NCI-H1436 (cell line): ENCODE data around the gene TMEM178A.
"Not testable (repeated sequence)": the region's sequence is repeated elsewhere in the genome, so short reads cannot be mapped to it uniquely, and the experiment has no call there.

Experiments
- DNase-seq: peaks from one replicate; lab custom pipeline; 2025; lab: John Stamatoyannopoulos, UW

Gene TMEM178A

GRCh38 chr2:39715822-39716221 is 50.1 kb downstream of the TMEM178A start:
- no peak for DNase-seq

DNA sequence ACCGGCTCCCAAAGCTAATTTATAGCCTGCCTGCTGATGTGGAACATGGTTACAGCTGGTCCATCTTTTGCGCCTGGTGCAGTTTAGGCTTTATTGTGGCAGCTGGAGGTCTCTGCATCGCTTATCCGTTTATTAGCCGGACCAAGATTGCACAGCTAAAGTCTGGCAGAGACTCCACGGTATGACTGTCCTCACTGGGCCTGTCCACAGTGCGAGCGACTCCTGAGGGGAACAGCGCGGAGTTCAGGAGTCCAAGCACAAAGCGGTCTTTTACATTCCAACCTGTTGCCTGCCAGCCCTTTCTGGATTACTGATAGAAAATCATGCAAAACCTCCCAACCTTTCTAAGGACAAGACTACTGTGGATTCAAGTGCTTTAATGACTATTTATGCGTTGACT is 51.4 kb downstream of the TMEM178A start:
- DNase-seq, result no peak

DNA sequence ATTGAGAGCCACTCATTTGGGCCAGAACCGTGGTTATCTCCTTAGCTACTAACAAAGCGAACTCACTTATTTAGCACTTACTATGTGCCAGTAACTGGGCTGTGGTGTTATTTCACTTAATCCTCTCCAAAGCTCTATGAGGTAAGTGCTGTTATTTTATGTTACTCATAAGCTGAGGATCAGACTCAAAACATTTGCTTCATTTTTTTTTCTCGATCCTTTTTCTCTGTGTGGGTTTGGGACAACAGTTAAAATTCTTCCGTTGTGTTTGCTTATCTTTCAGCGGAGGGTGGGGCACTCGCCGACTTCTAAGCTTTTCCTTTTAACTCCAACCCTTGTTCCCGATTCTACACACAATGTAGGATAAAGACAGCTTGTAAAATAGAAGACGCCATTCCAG is 52.8 kb downstream of the TMEM178A start:
- no peak for DNase-seq

- no peak for DNase-seq
Observed at GRCh38 chr2:39719317-39719716, 53.6 kb downstream of the TMEM178A start.

DNA sequence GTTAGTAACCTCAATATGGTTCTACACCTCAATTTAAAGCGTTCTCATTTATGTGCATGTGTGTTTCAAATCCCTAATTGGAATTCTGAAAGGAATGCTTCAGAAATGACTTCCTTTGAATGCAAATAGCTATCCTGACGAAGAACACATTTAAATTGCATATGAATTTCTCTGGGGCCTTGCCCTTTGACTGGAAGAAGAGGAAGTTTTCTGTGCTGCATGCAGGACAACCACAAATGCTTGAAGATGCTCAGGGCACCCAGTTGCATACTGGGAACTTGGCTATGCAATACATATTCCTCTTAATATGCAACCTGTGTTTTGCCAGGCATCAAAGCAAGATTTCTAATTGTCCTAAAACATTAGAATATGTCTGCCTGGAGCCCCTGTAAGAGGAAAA is 55.3 kb downstream of the TMEM178A start:
- no peak for DNase-seq

GRCh38 chr2:39723497-39723896 is 57.8 kb downstream of the TMEM178A start:
- DNase-seq, result no peak

- no peak for DNase-seq
Observed at GRCh38 chr2:39723946-39724827, 58.5 kb downstream of the TMEM178A start.

DNA sequence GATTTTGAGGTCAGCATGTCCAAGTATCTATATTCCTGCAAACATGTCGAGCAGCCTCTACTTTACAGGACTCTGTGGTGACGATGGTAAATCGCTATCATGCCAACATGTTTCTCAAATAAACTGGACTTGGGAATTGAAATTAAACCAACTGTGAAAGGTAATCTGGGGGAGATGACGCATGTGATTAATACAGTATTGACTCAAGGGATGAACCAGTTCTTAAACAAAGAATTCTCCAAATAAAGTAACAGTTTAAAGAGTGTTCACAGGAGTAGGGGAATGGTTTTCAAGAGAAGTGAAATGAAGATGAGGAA is 59.1 kb downstream of the TMEM178A start:
- no peak for DNase-seq

GRCh38 chr2:39725401-39725800 is 59.7 kb downstream of the TMEM178A start:
- DNase-seq, result no peak

DNA sequence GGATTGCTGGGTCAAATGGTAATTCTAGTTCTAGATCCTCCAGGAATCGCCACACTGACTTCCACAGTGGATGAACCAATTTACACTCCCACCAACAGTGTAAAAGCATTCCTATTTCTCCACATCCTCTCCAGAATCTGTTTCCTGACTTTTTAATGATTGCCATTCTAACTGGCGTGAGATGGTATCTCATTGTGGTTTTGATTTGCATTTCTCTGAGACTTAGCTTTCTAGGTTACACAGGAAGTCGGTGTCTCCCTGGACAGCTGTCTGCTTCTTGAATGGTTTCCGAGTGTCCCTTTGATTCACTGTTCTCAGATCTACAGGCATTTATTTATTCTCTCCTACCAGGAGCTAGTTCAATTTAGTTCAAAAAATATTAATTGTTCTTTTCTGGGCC is 62.4 kb downstream of the TMEM178A start:
- not testable (repeated sequence) for DNase-seq

GRCh38 chr2:39728941-39729351 is 63.2 kb downstream of the TMEM178A start:
- DNase-seq, result peak; percentile 36

DNA sequence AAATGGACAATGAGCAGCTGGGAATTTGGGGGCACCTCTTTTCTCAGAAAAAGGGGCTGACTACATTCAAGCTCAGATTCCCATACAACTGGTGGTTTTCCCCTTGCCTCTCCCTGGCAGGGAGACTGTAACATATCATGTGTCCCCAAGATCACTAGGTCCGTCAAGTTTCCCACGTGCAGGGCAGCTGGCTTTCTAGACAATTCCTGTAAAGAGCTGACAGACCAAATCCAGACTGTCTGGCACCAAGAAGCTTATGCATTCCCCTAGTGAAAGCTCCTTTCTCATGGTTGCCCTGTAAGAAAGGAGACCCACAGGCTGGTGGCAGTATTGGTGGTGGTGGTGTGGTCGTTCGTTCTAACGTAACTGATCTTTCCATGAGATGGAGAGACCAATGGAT is 64.6 kb downstream of the TMEM178A start:
- no peak for DNase-seq

DNA sequence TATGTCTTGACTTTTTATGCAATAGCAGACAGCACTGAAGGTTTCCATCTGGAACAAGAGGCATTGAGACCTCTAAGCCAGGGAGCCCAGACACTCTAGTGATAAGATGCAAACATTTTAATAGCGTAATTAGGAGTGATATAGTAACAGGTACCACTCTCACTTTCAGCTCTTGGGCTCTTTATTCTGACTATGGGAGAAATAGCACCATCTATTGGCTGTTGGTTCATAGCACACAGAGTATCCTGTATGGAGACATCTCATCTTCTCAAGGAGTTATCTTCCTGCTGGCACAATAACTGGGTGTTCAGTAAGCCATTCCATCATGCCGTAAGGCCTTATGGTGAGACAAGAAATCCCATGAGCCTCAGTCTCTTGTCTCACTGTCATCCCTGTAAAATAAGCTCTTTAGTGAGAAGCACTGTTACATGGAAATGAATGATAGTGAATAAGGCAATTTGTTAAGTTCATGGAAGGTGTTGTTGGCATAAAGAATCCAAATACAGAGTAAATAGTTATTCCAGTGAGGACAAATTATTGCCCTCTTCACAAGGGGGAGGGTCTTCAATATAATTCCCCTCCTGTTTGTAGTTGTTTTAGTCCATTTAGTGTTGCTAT is 65.1 kb downstream of the TMEM178A start:
- DNase-seq, result peak; percentile 20

- no peak for DNase-seq
Observed at GRCh38 chr2:39731546-39731945, 65.8 kb downstream of the TMEM178A start.

- DNase-seq, result no peak
Observed at GRCh38 chr2:39732482-39732881, 66.8 kb downstream of the TMEM178A start.

GRCh38 chr2:39733070-39733674 is 67.5 kb downstream of the TMEM178A start:
- no peak for DNase-seq

DNA sequence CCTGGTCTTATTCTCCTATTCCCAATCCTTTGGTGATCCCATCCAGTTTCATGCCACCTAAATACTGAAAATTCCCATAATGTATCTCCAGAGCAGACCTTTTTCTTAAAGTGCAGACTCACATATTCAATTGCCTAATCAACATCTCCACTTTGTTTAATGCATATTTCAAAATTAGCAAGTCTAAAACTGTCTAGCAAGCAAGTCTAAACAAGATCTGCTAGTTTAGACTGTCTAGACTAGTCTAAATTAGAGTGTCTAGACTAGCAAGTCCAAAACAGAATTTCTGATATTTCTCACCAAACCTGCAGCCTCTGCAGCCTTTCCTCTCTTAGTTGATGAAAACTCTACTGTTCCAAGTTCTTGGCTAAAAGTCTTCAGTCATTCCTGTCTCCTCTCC is 68.7 kb downstream of the TMEM178A start:
- no peak for DNase-seq

- no peak for DNase-seq
Observed at GRCh38 chr2:39735648-39736047, 69.9 kb downstream of the TMEM178A start.

DNA sequence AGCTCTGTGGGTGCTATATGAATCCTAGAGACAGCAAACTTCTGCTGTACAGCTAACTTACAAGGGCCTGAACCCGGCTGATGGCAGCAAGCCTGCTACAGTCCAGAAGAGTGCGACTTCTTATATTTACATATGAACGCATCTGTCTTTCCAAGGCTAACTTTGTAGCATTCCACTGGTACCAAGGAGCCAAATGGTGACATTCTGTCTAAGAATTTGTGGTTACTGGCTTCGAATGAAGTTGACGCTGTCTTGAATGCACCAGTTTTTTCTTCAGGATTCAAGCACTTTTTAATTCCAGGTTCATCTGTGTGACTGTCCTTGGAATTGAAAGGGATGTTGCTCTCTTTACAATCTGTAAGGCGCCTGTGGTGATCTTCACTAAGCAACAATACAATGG is 70.9 kb downstream of the TMEM178A start:
- DNase-seq, result no peak

DNA sequence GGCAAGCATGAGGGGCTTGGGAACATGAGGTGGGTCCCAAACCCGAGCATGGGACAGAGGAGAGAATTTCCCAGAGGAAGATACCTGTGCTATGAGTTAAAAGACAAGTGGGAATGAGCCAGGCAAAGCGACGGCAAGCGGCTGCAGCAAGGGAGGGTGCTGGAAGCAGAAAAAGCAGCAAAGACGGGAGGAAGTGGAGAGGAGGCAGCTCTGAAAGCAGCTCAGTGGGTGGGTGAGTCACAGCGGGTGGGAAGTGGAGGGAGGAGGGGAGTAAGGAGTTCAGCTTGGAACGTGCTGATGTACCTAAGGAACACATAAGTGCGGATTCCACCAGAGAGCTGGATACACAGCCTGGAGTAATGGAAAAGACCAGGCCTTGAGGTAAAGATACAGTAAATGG is 71.9 kb downstream of the TMEM178A start:
- DNase-seq, result no peak

DNA sequence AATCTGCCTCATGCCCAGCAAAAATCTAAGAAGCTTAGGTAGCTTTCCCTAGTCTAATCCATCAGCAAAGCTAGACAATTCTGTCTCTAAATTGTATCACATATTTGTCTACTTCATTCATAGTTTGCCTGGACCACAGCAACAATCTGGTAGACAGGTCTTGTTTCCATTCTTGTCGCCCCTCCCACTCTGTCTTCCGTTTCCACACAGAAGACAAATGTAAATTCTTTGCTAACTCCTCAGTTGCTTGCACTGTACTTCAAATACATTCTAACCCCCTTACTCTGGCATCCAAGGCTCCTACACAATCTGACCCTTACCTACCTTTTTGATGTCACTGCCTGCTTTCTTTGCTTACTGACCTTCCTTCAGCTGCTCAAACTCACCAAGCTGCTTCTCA is 73.2 kb downstream of the TMEM178A start:
- DNase-seq, result no peak

DNA sequence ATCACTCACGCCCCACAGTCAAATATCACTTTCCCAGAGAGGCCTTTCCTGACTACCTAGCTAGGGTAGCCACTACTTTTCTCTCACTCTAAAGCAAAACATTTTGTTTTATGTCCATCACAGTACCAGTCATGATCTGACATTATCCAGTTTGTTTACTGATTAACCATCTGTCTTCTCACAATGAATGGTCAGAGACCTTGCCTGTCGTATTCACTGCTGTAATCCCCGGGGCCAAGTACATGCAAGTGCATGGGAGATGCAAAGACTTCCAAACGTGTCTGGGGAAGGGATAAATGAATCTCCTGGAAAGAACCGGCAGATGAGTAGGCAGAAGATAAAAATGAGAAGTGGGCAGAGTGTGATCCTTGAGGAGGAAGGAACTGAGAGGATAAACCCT is 73.7 kb downstream of the TMEM178A start:
- DNase-seq, result no peak

- no peak for DNase-seq
Observed at GRCh38 chr2:39741871-39742270, 76.2 kb downstream of the TMEM178A start.
